OCI-LY3 (cell line): ENCODE measurements around the gene STH.

ENCODE experiments used
- EZH2phosphoT487 ChIP-seq: fragments of 200-600 bp; shearing (Covaris generic); IDR thresholded peaks from 2 replicates; pipeline ENCODE4 v1.6.1; 2018; ENCODE audit warnings: antibody characterized with exemption, mixed run types, low read depth
- TF ChIP-seq, protein P1 (sequence below): fragments of 200-600, 300-600 bp; sonication (generic); IDR thresholded peaks from 2 replicates; pipeline ENCODE4 v1.5.1; 2014; ENCODE audit warnings: antibody characterized with exemption, low read length, low read depth

DNA sequence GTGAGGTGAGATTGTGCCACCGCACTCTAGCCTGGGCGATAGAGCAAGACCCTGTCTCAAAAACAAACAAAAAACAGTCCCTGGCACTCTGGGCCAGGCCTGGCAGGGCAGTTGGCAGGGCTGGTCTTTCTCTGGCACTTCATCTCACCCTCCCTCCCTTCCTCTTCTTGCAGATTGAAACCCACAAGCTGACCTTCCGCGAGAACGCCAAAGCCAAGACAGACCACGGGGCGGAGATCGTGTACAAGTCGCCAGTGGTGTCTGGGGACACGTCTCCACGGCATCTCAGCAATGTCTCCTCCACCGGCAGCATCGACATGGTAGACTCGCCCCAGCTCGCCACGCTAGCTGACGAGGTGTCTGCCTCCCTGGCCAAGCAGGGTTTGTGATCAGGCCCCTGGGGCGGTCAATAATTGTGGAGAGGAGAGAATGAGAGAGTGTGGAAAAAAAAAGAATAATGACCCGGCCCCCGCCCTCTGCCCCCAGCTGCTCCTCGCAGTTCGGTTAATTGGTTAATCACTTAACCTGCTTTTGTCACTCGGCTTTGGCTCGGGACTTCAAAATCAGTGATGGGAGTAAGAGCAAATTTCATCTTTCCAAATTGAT is 24.8 kb downstream of the STH start:
- TF ChIP-seq, protein P1, sequence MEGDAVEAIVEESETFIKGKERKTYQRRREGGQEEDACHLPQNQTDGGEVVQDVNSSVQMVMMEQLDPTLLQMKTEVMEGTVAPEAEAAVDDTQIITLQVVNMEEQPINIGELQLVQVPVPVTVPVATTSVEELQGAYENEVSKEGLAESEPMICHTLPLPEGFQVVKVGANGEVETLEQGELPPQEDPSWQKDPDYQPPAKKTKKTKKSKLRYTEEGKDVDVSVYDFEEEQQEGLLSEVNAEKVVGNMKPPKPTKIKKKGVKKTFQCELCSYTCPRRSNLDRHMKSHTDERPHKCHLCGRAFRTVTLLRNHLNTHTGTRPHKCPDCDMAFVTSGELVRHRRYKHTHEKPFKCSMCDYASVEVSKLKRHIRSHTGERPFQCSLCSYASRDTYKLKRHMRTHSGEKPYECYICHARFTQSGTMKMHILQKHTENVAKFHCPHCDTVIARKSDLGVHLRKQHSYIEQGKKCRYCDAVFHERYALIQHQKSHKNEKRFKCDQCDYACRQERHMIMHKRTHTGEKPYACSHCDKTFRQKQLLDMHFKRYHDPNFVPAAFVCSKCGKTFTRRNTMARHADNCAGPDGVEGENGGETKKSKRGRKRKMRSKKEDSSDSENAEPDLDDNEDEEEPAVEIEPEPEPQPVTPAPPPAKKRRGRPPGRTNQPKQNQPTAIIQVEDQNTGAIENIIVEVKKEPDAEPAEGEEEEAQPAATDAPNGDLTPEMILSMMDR: no peak
- no peak for TF ChIP-seq EZH2phosphoT487
